Breast epithelium (tissue), 3 donors: ENCODE measurements around the gene SLC38A11.
"Not testable (repeated sequence)": the region's sequence is repeated elsewhere in the genome, so short reads cannot be mapped to it uniquely, and the experiment has no call there.

Experiments
- CTCF ChIP-seq, 3 donors: fragments of 450-650 bp; IDR thresholded peaks; one replicate each; pipeline ENCODE4 v1.5.1; 2016 to 2017; ENCODE audit warnings: antibody characterized with exemption in 3 of 3, mild to moderate bottlenecking in 3 of 3, moderate library complexity in 3 of 3
- POLR2A ChIP-seq: fragments of 450-650 bp; IDR thresholded peaks from one replicate; pipeline ENCODE4 v1.6.1; 2016; ENCODE audit warnings: antibody characterized with exemption, mild to moderate bottlenecking, moderate library complexity
- POLR2AphosphoS5 ChIP-seq, 3 donors: sonication (generic); formaldehyde crosslinking; IDR thresholded peaks; one replicate each; pipeline ENCODE4 v1.6.1; 2017; ENCODE audit warnings: antibody characterized with exemption in 3 of 3

DNA sequence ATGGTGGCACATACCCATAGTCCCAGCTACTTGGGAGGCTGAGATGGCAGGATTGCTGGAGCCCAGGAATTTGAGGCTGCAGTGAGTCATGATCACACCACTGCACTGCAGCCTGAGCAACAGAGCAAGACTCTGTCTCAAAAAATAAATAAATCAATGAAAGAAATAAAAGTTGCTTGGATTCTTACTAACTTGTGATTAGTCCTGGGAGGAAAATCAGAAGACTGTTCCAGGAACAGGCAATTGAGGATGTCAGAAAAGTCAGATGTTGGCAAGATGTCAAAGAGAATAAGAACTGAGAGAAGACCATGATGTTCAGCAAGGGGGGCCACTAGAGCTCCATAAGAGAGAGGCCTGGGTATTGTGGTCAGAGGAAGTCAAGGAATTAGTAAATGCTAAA is 35.6 kb upstream of the SLC38A11 start:
- TF ChIP-seq CTCF (IDR thresholded peaks at IDR 0.05); POLR2A; POLR2AphosphoS5 (IDR thresholded peaks at IDR 0.05): not testable (repeated sequence)
